Breast epithelium (tissue), 4 donors: Measurements from ENCODE around the gene ANTXRL. TPM values are rescaled to one million over a fixed set of nuclear protein-coding genes. Genes with fewer than 3 reads are reported as not detected.
A peak's percentile ranks its signal among the peaks of the same experiment; 100 is the strongest.
"Not testable (repeated sequence)": the region's sequence is repeated elsewhere in the genome, so short reads cannot be mapped to it uniquely, and the experiment has no call there.

Experiments used
- DNase-seq, 2 donors: peaks; one replicate each; pipeline ENCODE4 v3.0.0-alpha.2; 2019; ENCODE audit warnings: low spot score in 2 of 2
- H3K27ac ChIP-seq, 2 donors: fragments of 200-600 bp; sonication (generic) in 1 of 2; one replicate each; pipeline ENCODE4 v1.5.1; 2016 to 2019; ENCODE audit warnings: mild to moderate bottlenecking in 1 of 2
- H3K27me3 ChIP-seq, 2 donors: fragments of 200-600 bp; sonication (generic) in 1 of 2; one replicate each; pipeline versions ENCODE4 v1.5.1 to v1.6.0; 2017 to 2019; ENCODE audit warnings: control low read depth in 1 of 2, mild to moderate bottlenecking in 1 of 2
- H3K36me3 ChIP-seq: fragments of 200-600 bp; one replicate; pipeline ENCODE4 v1.5.1; 2019
- H3K4me1 ChIP-seq, 2 donors: fragments of 200-600 bp; sonication (generic); one replicate each; pipeline ENCODE4 v1.5.1; 2016 to 2019; ENCODE audit warnings: control low read depth in 1 of 2
- H3K4me3 ChIP-seq, 3 donors: fragments of 200-600 bp; sonication (generic); 1 replicate in 2 of 3; 2 replicates in 1 of 3; pipeline ENCODE4 v1.5.1; 2016 to 2019; ENCODE audit warnings: mild to moderate bottlenecking in 3 of 3, moderate library complexity in 2 of 3
- H3K9me3 ChIP-seq, 2 donors: fragments of 200-600 bp; sonication (generic) in 1 of 2; one replicate each; pipeline ENCODE4 v1.5.1; 2016 to 2019; ENCODE audit warnings: control low read depth in 1 of 2
- POLR2A ChIP-seq: fragments of 450-650 bp; IDR thresholded peaks from one replicate; pipeline ENCODE4 v1.6.1; 2016; ENCODE audit warnings: antibody characterized with exemption, mild to moderate bottlenecking, moderate library complexity
- POLR2AphosphoS5 ChIP-seq, 3 donors: sonication (generic); formaldehyde crosslinking; IDR thresholded peaks; one replicate each; pipeline ENCODE4 v1.6.1; 2017; ENCODE audit warnings: antibody characterized with exemption in 3 of 3
- intact Hi-C: fragments of 100-400 bp; cut with DNase I; formaldehyde crosslinking; loops from one replicate; pipeline ENCODE4 v1.15.1; 2023; ENCODE audit warnings: low total_unique reads
- total RNA-seq, 3 donors: library from RNA; depleted of rRNA; stranded (reverse); fragments of >200 nt; gene quantifications; one replicate each; pipeline ENCODE4 v1.1.0, GENCODE V29; 2016
- TF ChIP-seq, protein P1 (sequence below), 3 donors: fragments of 450-650 bp; IDR thresholded peaks; one replicate each; pipeline ENCODE4 v1.5.1; 2016 to 2017; ENCODE audit warnings: antibody characterized with exemption in 3 of 3, mild to moderate bottlenecking in 3 of 3, moderate library complexity in 3 of 3

ANTXRL gene
- total RNA-seq, 3 donors from 2014 or later, result 0.15 TPM; not detected in 2

DNA sequence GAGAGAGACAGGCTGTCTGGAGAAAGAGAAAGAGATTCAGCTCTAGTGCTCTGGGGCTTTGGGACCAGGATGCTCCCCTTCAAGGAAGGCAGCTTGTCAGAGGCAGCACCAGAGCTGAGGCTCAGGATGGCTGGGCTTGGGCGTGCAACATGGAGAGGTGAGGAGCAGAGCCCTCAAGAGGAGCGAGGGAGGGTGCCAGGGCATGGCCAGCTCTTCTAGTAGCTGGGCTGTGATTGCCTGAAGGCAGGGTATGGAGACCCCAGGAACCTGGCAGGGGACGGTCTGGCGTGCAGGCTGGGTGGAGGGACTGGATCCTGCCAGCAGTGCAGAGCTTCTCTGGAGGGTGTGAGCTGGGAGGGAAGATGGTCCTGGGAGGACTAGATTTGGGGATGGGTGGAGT lies 40.2 kb downstream of the ANTXRL start:
- H3K27me3 ChIP-seq, result no peaks in the 10 kb centered on the region
- DNase-seq, result no peak
- intact Hi-C loops, result no loop called here
- H3K36me3 ChIP-seq, result no peaks in the 10 kb centered on the region
- no peak overlapping the region for H3K27ac ChIP-seq
- TF ChIP-seq POLR2AphosphoS5 (IDR thresholded peaks at IDR 0.05) (no peak), POLR2A (no peak)
- TF ChIP-seq, protein P1, sequence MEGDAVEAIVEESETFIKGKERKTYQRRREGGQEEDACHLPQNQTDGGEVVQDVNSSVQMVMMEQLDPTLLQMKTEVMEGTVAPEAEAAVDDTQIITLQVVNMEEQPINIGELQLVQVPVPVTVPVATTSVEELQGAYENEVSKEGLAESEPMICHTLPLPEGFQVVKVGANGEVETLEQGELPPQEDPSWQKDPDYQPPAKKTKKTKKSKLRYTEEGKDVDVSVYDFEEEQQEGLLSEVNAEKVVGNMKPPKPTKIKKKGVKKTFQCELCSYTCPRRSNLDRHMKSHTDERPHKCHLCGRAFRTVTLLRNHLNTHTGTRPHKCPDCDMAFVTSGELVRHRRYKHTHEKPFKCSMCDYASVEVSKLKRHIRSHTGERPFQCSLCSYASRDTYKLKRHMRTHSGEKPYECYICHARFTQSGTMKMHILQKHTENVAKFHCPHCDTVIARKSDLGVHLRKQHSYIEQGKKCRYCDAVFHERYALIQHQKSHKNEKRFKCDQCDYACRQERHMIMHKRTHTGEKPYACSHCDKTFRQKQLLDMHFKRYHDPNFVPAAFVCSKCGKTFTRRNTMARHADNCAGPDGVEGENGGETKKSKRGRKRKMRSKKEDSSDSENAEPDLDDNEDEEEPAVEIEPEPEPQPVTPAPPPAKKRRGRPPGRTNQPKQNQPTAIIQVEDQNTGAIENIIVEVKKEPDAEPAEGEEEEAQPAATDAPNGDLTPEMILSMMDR (IDR thresholded peaks at IDR 0.05), result no peak
- no peaks in the 10 kb centered on the region for H3K4me1 ChIP-seq
- no peak overlapping the region for H3K4me3 ChIP-seq
- H3K9me3 ChIP-seq, result no peaks in the 10 kb centered on the region

GRCh38 chr10:46327685-46328084 lies 40.9 kb downstream of the ANTXRL start:
- TF ChIP-seq, protein P1 (IDR thresholded peaks at IDR 0.05), result no peak
- TF ChIP-seq POLR2AphosphoS5 (IDR thresholded peaks at IDR 0.05) (no peak), POLR2A (no peak)
- no peaks in the 10 kb centered on the region for H3K36me3 ChIP-seq
- no peaks in the 10 kb centered on the region for H3K9me3 ChIP-seq
- no peaks in the 10 kb centered on the region for H3K27me3 ChIP-seq
- H3K4me1 ChIP-seq, result no peaks in the 10 kb centered on the region
- H3K27ac ChIP-seq, result no peak overlapping the region
- DNase-seq, result no peak
- no peak overlapping the region for H3K4me3 ChIP-seq
- intact Hi-C loops, result no loop called here

DNA sequence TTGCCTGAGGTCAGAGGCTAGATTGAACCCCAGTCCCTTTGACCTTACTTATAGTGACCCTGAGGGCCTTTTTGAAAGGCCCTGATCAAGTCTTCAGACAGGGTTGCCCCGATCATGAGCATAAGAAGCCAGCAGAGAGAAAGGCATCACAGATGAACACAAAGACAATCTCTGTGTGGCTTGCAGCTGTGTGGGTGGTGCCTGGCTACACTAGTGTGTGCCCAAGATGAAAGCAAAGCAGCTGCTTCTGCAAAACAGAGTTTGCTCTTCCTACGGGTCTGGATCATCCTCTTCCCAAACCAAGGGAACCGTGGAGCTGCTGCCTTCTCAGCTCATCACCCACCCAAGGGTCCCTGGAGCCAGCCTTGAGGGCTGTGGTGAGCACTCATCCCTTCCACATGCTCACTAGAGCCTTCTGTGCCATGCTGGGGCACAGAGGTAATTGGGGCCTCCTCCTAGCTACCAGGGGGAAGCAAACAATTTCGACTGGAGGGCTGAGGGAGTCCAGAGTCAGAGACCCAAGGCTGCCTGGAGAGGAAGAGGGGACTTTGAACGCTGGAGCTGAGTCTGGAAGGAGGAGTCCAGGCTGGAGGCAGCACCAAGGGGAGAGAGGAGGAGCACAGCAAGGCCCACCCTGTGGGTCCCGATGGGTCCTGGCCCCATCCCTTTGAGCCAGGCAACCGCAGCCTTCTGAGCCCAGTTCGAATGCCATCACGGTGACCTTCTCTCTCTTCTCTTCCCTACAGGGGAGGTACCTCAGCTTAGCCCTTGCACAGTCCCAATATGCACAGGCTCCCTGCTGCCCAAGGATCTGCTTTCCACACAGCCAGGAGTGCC lies 42.3 kb downstream of the ANTXRL start:
- Histone ChIP-seq H3K4me3 (no peak overlapping the region), H3K27ac (no peak overlapping the region), H3K4me1 (no peaks in the 10 kb centered on the region), H3K36me3 (no peaks in the 10 kb centered on the region), H3K27me3 (no peaks in the 10 kb centered on the region), H3K9me3 (no peaks in the 10 kb centered on the region)
- intact Hi-C loops, result no loop called here
- no peak for DNase-seq
- no peak for TF ChIP-seq POLR2A
- TF ChIP-seq, protein P1 (IDR thresholded peaks at IDR 0.05), result no peak
- TF ChIP-seq POLR2AphosphoS5 (IDR thresholded peaks at IDR 0.05), result no peak

DNA sequence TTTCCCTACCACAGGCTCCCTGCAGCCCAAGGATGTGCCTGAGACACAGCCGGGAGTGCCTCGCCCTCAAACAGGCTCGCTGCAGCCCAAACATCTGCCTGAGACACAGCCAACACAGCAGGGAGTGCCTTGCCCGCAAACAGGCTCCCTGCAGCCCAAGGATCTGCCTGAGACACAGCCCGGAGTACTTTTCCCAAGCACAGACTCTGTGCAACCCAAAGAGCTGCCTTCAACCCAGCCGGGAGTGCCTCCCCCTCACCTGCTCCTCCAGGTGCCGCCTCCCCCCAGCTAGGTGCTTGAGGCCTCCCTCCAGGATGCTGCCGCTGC lies 42.9 kb downstream of the ANTXRL start:
- intact Hi-C loops, result no loop called here
- DNase-seq, result no peak
- Histone ChIP-seq H3K27me3 (no peaks in the 10 kb centered on the region), H3K9me3 (no peaks in the 10 kb centered on the region), H3K4me1 (no peaks in the 10 kb centered on the region), H3K36me3 (no peaks in the 10 kb centered on the region), H3K4me3 (no peak overlapping the region), H3K27ac (no peak overlapping the region)
- TF ChIP-seq POLR2AphosphoS5 (IDR thresholded peaks at IDR 0.05) (no peak), POLR2A (no peak)
- TF ChIP-seq, protein P1 (IDR thresholded peaks at IDR 0.05), result no peak

GRCh38 chr10:46330894-46331293 lies 44.1 kb downstream of the ANTXRL start:
- Histone ChIP-seq H3K27me3 (no peaks in the 10 kb centered on the region), H3K4me3 (no peak overlapping the region), H3K36me3 (no peaks in the 10 kb centered on the region), H3K9me3 (no peaks in the 10 kb centered on the region), H3K27ac (no peak overlapping the region), H3K4me1 (no peaks in the 10 kb centered on the region)
- intact Hi-C loops, result no loop called here
- no peak for DNase-seq
- TF ChIP-seq POLR2A, result no peak
- TF ChIP-seq, protein P1 (IDR thresholded peaks at IDR 0.05), result no peak
- TF ChIP-seq POLR2AphosphoS5 (IDR thresholded peaks at IDR 0.05), result no peak

DNA sequence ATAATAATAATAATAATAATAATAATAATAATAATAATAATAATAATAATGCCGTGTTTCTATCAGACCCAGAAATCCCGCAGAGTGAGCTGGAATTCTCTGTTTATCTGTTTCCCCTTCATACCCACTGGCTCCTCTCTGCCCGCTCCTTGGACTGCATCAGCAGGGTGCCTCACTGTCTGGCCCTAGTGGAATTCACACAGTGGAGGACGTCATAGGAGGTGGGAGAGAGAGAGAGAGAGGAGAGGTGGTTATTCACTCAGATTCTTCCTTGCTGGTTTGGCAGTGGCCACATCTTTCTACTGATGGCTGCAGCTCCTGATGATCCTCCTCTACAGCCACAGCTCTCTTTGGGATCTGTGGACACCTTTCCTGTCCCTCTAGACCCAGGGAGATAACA lies 78.7 kb downstream of the ANTXRL start:
- DNase-seq, H3K27me3 ChIP-seq, H3K9me3 ChIP-seq, H3K36me3 ChIP-seq, intact Hi-C loops, H3K4me1 ChIP-seq, H3K4me3 ChIP-seq, H3K27ac ChIP-seq: not testable (repeated sequence)

DNA sequence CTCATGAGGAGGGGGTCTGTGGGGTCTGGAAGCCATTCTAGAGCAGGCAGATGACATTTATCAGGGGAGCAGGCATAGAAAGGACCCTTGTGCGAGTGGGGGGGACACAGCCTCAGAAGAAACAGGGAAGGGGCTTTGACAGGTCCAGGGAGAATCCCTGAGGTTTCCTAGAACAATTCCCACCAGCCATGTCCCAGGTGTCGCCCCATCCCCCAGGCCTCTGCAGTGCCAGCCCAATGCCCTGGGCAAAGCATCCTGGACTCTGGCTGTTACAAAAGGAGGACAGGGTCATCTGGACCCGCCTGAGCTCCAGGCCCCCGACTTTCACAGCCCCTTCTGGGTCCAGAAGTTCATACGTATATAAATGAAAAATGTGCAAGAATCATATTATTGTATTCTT lies 80.4 kb downstream of the ANTXRL start:
- H3K27me3 ChIP-seq, H3K36me3 ChIP-seq, H3K9me3 ChIP-seq, intact Hi-C loops, H3K27ac ChIP-seq, H3K4me1 ChIP-seq, H3K4me3 ChIP-seq: not testable (repeated sequence)
- peak in 1 of 2 donors; percentile 12 for DNase-seq

GRCh38 chr10:46367666-46368240 lies 81.0 kb downstream of the ANTXRL start:
- H3K36me3 ChIP-seq, H3K4me3 ChIP-seq, H3K27me3 ChIP-seq, intact Hi-C loops, H3K4me1 ChIP-seq, H3K9me3 ChIP-seq: not testable (repeated sequence)
- DNase-seq, result peak in 1 of 2 donors; percentile 45
- peak overlapping the region; percentile 9 to 40 for H3K27ac ChIP-seq
